Stimulated activated CD4-positive, alpha-beta T cell treated with anti-CD3 and anti-CD28 coated beads, Interleukin-12 subunit alpha, Interleukin-12 subunit beta, amount 100 ng/mL, for 4 hours (primary cell): ENCODE results near the gene SYNDIG1L.
A peak's percentile ranks its signal among the peaks of the same experiment; 100 is the strongest.

Experiments
- DNase-seq: peaks from one replicate; pipeline ENCODE4 v3.0.0-alpha.2; 2020

SYNDIG1L gene

DNA sequence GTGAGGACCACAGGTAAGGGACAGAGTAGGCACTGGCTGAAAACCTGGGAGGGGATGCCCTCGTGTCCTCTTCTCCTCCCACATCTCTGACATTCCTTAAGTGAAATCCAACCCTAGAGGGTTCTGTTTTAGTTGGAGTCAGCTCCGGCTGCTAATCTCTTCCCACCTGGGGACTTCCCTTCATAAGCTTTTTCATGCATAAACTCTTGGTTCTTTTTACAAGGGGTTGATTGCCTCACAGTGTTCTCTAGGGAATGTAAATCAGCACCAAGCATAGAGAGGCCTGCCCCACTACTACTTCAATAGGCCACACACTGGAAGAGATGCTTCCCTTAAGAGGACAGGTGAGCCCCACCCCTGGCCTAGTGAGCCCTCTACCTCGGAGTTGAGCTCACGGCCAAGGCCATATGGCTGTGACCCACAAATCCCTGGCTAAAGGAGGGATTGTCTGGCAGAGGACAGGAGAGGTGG lies 3.2 kb upstream of the SYNDIG1L start:
- DNase-seq: no peak

DNA sequence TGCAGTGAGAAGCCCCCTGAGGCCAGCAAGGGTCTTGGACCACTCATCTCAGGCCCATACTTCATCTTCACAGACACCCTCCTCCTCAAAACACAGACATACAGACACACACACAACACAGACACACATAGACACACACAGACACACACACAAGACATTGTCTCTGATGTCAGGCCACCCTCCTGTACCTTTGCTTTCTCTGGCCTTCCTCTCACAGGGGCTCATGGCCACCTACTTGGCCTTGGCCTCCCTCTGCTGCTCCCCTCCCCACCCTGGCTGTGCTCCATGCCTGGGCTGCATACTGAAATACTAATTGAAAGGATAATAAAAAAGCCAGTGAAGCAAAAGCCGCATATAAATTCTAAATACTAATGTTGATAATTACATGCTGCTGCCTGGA lies 1.6 kb upstream of the SYNDIG1L start:
- no peak for DNase-seq

DNA sequence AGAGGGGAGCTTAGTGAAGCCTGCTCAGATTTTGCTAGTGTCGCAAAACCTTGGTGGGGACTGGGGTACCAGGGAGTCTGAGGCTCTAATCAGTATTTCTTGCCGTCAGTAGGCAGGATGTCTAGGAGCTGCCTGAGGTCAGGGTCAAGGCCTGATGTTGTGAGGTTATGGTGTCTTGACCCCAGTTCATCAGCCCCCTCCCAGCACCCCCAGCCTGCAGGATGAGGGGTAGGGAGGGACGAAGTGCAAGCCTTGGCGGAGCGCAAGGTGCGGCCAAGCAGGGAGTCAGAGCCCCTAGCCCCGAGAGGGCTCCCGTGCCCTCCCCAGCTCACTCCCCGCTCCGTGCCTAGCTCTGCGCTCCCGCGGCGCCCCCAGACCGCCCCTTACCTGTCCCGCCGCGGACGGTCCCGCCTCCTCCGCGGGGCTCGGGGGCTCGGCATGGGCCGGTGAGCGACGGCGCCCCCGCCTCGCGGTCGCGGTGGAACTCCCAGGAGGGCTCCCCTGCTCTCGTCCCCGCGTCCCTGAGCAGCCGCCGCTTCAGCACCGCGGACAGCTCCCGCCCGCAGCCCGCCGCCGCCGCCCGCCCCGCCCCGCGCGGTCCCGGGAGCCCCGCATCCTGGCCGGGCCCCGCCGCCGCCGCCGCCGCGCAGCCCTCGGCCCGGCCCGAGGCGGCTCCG lies 347 bp downstream of the SYNDIG1L start:
- peak; percentile 52 for DNase-seq

DNA sequence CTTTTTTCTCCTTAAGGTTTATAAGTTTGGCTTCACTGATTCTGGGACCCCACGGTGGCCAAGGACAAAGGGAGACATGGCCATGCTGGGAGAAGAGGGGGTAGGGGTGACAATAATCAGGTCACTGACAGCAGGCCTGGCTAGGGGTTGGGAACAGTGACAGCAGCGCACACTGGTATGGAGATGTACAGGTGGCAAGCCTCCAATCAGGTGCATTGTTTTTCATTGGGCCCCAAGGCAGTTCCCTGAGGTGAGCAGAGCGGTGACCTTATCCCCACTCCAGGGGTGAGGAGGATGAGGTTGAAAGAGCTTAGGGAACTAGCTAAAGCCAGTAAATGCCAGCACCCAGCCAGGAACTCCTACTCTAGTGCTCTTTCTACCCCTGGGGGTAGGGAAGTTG lies 1.4 kb downstream of the SYNDIG1L start:
- DNase-seq: no peak

DNA sequence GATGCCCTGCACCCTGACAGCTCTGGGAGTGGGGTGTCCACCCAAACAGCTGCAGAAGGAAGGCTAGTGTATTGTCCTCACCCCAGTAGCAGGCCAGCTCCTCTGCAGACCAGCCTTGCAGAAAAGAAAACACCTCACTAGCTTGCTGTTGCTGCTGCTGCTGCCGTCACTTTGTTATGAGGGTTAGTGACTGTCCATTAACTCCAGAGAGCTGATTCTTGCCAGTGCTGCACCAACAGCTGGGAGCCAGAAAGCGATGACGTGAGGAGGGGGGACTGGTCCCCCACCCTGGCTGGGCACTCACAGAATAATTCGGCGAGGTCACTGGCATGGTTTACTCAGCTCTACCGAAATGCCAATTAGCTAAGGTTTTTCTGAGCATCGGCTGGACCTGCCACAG lies 2.8 kb downstream of the SYNDIG1L start:
- DNase-seq: no peak

DNA sequence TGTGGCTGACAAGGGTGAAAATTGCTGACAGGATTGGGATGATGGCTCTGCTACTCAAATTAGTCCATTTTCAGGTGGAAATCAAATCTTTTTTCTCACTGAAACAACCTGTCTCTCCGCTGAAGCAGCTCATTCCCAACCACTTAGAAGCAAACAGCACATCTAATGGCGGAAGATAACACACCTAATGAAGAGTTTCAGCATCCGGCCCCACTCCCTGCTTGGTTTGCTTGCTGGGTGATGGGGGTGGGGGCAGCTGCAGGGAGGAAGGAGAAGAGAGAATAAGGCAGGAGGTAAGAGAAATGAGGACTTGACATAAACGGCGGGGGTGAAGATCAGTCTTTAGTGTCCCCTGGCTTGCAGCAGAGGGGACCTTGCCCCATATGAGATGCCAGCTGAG lies 4.0 kb downstream of the SYNDIG1L start:
- no peak for DNase-seq

DNA sequence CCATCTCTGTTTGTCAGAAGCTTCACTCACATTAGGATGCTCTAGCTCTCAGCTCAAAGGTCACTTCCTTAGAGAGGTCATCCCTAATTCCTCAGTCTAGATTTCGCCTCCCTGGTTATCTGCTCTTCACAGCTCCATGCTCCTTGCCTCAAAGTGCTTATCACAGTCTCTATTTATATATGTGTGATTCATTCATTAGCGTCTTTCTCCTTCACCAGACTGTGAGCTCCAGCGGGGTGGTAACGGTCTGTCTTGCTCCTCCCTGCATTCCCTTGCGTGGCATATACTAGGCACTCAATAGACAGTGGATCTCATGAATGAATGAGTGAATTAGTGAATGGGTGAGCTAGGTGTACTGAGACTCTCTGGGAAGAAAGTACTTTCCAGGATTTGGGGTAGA lies 6.9 kb downstream of the SYNDIG1L start:
- DNase-seq: no peak

DNA sequence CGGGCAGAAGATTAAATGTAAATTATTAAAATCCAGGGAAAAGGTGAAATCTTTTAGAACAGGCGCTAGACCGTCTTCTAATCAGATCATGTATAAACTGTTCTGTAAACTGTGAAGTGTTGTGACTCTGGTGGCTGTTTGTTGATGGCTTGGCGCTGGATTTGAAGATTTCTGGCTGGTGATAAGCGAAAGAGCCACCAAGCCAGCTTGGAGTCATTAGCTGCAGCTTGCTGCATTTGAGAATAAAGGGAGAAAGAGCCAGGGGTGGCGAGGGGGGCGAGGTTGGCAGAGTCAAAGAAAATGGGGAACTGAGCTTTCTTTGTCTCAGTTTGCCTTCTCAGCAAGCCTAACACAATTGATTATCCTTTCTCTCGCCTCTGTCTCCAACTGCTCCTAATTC lies 8.0 kb downstream of the SYNDIG1L start:
- DNase-seq: no peak

DNA sequence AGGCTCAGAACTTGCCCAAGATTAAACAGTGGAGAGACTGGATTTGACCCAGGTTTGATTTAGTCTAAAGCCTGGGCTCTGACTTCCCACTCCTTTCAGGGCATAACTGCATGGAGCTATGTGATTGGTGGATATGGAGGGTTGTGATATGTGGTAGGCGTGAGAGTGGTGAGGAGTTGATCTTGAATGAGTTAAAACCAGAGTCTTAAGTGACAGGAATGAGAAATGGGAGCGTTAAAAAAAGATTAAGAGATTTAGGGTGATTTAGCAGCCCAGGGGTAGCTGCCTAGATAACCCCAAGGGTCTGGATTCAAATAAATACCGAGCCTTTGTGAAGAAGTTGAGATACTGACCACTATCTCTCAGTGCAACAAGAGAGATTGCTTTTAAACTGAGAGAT lies 8.4 kb downstream of the SYNDIG1L start:
- DNase-seq: no peak

DNA sequence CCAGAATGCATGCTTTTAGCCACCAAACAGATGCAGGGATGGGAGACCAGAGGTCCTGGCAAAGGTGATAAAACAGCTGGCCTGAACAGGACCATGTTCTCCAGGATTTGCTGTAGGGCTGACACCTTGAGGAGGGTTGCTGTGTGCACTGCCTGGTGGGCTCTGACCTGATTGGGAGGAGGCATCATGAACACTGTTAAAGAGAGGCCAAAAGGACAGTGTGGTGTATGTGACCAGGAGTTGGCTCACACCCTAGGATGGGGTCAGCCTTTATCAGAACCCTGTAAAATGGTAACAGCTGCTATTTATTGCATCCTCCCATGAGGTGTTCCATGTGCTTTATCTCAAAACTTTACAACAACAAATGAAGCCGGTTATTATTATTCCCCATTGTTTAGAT lies 8.8 kb downstream of the SYNDIG1L start:
- DNase-seq: no peak

DNA sequence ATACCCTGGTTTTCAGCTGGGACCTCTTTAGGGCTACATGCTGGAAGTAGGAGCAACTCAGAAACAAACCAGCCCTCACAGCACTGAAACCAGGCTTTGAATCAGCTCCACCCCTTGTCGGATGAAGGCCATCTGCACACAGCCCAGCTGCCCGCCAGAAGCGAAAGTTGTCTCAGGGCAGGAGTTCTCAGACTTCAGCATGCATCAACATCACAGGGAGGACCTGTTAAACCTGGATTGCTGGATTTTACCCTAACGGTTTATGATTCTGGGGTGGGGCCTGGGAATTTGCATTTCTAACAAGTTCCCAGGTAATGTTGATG lies 10.9 kb downstream of the SYNDIG1L start:
- no peak for DNase-seq

DNA sequence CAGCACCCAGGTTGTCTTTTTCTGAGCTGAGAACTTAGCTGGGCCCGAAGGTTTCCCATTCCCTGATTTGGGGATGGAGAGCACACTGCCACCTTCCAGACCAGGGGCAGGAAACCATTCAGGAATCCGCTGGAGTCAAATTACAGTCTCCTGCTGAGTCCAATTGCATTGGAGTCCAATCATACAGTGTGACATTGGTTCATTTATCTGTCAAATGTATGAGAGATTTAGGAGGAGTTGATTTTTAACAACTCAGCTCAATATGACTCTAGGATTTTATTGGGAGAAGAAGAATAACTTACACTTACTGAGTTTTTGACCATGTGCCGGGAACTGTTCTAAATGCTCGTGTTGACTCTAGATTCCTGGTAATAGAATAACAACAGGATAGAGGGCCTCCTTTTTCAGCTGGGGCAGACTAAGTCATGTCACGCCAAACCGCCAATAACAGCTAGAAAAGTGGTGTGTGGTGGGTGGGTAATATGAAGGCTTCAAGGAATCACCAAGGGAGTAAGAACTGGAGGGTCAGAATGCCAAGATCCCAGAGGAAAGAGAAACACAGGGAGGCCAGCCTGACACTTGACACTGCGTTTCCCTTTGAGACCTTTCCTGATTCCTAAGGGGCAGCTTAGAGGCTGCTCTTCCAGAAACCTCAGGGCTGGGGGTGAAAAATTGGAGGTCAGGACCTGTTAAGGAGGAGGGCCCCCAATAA lies 11.5 kb downstream of the SYNDIG1L start:
- DNase-seq: no peak

DNA sequence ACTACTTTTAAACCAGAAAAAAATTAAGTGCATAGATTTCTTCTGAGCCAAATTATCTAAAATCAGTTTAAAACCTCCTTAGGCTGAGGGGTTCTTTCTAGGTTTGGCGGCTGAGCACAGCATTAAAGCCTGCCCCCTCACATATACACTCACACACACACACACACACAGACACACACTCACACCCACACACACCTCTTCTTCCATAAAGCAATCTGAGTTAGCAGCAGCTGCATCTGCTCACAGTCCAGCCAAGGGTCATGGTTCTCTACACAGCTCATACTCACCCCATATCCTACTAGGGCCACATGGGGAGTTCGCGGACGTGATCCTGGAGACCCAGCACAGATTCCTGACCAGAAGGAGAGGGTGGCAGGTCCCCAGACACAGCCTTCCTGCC lies 12.4 kb downstream of the SYNDIG1L start:
- no peak for DNase-seq

DNA sequence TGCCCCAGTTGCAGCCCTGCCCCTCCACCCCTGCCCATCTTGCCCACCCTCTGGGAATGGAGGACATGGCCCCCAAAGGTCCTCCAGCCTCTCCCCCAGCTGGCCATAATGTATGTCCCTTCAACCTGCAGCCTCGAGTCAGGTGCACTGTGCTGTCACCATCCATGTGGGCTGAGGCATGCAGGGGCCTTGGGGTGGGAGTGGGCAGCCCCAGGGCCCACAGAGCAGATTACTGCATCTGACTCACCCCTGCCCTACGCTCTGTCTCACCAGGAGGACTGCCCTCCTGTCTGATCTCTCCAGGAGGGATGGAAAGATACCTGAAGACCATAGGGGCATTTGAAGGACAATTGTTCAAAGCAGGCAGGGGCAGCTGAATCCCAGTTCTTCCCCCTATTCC lies 13.3 kb downstream of the SYNDIG1L start:
- no peak for DNase-seq

DNA sequence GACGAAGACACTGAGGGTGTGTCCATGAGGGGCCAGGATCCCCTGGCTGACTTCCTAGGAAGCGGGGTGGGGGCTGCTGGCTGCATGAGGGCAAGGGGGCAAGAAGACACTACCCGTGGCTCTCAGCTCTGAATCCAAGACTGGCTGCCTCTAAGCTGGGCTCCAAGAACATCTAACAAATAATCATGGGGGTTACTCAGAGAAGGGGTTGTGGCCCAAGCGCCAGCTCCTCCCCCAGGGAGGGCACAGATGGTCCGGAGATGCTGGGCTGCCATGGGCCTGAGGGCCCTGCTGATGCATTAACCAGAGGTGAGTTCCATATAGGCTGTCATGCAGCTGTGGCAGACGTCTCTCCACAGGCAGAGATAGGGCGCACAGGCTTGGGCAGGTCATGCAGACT lies 14.3 kb downstream of the SYNDIG1L start:
- DNase-seq: no peak

DNA sequence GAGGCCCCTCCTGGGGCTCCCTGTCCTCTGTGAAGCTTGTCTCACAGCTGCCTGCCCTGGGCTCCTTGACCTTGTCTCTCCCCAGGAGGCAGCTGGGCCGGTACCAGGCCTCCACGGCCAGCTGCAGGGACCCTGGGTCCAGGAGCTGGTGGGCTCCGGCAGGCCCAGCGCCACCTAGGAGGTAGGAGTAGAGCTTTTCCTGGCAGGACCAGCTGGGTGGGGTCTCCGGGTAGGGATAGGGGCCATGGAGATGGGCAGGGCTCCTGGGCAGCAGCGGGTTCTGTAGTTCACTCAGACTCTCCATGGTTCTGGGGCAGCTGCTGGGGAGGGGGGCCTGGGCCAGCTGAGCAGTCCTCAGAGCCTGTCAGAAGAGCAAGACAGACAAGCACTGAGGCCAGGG lies 16.6 kb downstream of the SYNDIG1L start:
- no peak for DNase-seq

DNA sequence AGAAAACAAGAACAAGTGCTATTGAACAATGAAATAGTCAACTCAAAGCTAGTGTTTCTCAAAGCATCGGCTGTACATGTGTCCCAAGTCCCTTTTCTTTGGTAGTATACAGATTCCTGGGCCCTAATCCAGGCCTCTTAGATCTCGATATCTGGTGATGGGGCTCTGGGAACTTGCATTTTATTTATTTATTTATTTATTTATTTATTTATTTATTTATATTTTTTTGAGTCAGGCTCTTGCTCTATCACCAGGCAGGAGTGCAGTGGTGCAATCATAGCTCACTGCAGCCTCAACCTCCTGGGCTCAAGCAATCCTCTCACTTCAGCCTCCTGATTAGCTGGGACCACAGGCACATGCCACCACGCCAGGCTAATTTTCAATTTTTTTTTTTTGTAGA lies 17.1 kb downstream of the SYNDIG1L start:
- no peak for DNase-seq

DNA sequence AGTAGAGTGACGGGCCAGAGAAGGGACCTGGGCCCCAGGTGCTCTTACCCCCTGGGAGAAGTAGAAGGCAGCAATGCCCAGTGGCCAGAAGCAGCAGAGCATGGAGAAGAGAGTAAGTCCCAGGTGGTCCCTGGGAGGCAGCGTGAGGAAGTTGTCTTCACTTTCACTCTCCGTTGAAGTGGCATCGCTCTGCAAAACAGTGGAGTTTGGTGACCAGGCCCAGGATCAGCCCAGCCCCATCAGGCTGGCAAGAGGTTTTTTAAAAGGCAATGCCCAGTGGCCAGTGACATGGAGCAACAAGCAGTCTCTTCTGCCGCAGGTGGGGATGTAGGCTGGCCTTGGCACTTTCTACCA lies 18.2 kb downstream of the SYNDIG1L start:
- DNase-seq: no peak

DNA sequence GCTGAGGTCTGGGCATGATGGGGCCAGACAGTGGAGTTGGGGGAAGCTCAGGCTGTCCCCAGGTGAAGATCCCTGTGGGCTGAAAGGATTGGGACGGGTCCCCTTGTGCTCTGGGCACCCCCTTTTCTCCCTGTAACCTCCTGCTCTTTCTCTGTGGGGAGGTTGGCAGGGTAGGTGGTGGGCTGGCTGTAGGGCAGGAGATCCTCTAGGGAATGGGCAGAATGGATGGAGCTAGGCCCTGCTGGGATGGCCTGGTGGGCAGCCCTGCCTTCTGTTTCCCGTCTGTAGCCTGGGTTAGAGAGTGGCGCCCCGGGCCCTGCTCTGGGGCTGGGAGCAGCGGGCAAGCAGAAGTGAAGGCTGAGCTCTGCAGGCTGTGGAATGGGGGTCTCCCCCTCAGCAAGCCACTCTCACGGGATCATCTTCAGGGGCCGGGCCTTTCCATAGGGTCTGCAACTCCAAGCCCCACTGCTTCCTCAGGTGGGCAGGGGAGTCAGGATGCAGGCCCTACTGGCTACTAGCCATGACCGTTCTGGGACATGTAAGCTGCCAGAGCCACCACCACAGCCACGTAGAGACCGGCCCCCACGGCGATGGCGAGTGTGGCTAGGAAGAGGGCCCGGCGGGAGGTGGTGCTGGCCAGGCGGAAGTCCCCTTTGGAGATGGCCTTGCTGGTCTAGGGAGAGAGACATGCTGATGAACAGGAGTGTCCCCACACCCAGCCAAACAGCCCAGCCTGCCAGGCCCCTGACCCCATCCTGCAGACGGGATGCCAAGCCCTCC lies 18.8 kb downstream of the SYNDIG1L start:
- no peak for DNase-seq

DNA sequence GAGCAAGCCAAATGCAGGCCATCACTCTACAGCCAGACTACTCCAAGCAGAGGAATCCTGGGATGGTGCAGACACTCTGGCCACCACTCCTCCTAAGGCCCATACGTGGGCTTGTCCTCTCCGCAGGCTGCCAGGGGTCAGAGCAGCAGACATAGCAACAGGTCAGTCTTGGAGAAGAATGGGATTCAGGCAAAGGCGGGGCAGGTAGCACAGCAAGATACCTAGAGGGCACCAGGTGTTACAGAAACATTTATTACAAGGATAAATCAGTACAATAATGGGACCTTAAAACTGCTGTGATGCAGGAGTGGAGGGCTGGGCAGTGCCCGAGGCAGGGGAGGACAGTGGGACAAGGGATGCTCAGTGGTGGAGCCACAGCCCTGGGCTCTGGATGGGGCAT lies 20.3 kb downstream of the SYNDIG1L start:
- DNase-seq: no peak

DNA sequence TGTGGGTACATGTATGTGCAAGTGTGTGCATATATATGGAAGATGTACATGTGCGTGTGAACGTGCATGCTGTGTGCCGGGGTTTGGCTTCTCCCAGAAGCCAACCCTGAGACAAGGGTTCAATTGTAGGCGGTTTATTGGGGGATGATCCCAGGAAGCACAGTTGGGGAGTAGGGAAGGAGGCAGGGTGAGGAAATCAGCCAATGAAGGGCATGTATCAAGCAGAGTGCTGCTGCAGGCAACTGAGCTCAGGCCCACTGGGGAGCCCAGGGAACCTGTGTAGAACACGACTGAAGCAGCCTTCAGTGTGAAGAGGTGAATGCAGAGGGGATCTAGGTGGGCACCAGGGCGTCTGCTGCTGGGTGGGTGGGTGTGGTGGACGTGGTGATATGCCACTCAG lies 21.6 kb downstream of the SYNDIG1L start:
- no peak for DNase-seq

DNA sequence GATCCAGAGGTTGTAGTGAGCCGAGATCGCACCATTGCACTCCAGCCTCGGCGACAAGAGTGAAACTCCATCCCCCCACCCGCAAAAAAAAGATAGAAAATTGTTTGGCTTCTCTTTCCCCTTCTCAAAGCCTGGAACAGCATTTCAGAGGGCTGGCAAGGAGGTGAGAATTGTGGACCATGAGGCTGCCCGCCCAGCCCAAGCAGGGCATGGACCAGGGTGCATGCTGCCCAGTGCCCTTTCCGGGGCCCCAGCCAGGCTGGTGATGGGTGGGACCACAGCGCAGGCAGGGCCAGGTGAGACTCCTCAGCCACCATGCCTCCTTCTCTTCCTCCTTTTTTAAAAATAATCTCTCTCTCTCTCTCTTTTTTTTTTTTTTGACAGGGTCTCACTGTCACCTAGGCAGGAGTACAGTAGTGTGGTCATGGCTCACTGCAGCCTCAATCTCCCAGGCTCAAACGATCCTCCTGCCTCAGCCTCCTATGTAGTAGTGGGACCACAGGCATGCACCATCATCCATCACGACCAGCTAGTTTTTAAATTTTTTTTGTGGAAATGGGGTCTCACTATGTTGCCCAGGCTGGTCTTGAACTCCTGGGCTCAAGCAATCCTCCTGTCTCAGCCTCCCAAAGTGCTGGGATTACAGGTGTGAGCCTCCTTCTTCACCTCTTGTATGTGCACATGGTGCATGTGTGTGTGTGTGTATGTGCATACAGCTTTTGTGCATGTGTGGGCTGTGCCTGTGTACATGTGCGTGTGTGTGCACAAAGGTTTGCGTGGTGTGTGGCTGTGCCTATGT lies 22.2 kb downstream of the SYNDIG1L start:
- no peak for DNase-seq
